Measurements from ENCODE around the gene MAGI1.

DNA sequence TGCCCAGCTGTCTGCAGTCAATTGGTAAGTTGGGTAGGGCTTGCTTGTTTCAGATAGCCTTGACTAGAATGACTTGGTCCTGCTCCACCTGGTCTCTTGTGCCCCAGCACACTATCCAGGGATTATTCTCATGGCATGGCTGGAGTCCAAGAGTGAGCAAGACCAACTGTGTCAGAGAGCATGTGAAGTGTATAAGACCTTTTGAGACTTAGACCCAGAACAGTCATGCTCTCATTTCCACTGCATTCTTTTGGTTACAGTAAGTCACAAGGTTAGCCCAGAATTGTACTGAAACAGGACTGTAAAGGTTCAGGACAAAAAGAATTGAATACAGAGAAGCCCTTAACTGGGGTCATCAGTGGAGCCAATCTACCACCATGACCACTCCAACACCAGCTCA, 700.1 kb downstream of the MAGI1 start:
- no peak for TF ChIP-seq POLR2AphosphoS5 (IDR thresholded peaks at IDR 0.05; ENCODE audit: low read depth, low read length)
- no peak for TF ChIP-seq TCF7L2 (IDR thresholded peaks at IDR 0.05; ENCODE audit: borderline replicate concordance, extremely low read depth, insufficient read depth, insufficient read length)
- TF ChIP-seq, protein P1, sequence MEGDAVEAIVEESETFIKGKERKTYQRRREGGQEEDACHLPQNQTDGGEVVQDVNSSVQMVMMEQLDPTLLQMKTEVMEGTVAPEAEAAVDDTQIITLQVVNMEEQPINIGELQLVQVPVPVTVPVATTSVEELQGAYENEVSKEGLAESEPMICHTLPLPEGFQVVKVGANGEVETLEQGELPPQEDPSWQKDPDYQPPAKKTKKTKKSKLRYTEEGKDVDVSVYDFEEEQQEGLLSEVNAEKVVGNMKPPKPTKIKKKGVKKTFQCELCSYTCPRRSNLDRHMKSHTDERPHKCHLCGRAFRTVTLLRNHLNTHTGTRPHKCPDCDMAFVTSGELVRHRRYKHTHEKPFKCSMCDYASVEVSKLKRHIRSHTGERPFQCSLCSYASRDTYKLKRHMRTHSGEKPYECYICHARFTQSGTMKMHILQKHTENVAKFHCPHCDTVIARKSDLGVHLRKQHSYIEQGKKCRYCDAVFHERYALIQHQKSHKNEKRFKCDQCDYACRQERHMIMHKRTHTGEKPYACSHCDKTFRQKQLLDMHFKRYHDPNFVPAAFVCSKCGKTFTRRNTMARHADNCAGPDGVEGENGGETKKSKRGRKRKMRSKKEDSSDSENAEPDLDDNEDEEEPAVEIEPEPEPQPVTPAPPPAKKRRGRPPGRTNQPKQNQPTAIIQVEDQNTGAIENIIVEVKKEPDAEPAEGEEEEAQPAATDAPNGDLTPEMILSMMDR (IDR thresholded peaks at IDR 0.05 in 2 of 3, conservative IDR thresholded peaks at IDR 0.05 in 1 of 3; ENCODE audit: borderline replicate concordance in 1 of 3, insufficient read depth in 1 of 3, low read depth in 2 of 3, low read length in 2 of 3): no peak
- no peak for TF ChIP-seq JUND (IDR thresholded peaks at IDR 0.05)
- no peak for TF ChIP-seq POLR2A (IDR thresholded peaks at IDR 0.05; ENCODE audit: borderline replicate concordance, extremely low read depth, insufficient read depth, insufficient read length)
- no peak for TF ChIP-seq YY1 (IDR thresholded peaks at IDR 0.05; ENCODE audit: extremely low read depth, insufficient replicate concordance, low read depth, low read length)
- no peak for TF ChIP-seq EZH2 (IDR thresholded peaks at IDR 0.05)
